GM21447 (cell line): Measurements from ENCODE around the gene FRMD4B.

Experiments used
- ATAC-seq: cut with Tn5 transposase; IDR thresholded peaks from one replicate; pipeline ENCODE4 v1.9.1; 2021; ENCODE audit not compliant: unreplicated experiment

Gene FRMD4B

GRCh38 chr3:69142090-69142489 lies 243.8 kb downstream of the FRMD4B start:
- ATAC-seq: no peak

DNA sequence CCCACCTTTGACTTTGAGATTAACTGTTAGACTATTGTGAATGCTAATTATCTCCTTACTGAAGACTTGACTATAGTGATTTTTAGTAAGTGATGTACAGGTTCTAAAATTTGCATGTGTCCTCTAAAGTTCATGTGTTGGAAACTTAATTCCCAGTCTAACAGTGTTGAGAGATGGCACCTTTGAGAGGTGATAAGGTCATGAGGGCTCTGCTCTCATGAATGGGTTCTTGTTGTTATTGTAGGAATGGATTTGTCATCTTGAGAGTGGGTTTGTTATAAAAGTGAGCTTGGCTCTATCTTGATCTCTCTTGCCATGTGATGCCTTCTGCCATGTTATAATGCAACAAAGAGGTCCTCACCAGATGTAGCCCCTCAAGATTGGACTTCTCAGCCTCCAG lies 244.6 kb downstream of the FRMD4B start:
- no peak for ATAC-seq

DNA sequence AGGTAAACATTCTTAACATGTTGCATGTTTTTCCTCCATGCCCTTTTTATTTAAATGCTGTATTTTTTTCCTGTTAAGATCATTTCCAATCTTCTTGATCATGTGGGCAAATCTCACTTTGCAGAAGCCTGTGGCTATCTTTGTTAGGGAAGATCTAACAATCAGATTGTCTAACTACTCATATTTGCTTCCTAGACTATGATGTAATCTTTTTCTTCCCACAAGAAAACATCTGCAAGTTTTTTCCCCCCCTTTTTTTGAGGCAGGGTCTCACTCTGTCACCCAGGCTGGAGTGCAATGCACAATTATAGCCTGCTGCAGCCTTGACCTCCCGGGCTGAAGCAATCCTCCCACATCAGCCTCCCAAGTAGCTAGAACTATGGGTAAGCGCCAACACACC lies 248.5 kb downstream of the FRMD4B start:
- ATAC-seq: no peak

GRCh38 chr3:69137005-69137404 lies 248.9 kb downstream of the FRMD4B start:
- no peak for ATAC-seq

DNA sequence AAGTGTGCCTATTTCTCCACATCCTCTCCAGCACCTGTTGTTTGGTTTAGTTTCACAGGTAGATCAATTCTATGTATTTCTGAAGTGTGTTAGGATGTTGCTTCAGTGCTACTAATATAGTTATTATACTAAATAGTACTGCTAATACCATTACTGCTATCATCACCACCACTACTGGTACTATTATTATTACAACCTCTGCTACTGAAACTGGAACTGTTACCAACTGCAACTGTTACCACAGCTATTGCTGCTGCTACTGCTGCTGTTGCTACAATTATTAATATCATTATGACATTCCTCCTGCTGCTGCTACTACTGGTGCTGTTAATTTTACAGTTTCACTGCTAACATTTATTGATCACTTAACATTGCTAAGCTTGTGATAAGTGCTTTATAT lies 255.2 kb downstream of the FRMD4B start:
- ATAC-seq: peak; percentile 92

- no peak for ATAC-seq
These were observed 256.4 kb downstream of the FRMD4B start for GRCh38 chr3:69129531-69129930.

- no peak for ATAC-seq
These were observed 257.4 kb downstream of the FRMD4B start for GRCh38 chr3:69128509-69128908.

- ATAC-seq: no peak
These were observed 258.9 kb downstream of the FRMD4B start for GRCh38 chr3:69126999-69127398.

DNA sequence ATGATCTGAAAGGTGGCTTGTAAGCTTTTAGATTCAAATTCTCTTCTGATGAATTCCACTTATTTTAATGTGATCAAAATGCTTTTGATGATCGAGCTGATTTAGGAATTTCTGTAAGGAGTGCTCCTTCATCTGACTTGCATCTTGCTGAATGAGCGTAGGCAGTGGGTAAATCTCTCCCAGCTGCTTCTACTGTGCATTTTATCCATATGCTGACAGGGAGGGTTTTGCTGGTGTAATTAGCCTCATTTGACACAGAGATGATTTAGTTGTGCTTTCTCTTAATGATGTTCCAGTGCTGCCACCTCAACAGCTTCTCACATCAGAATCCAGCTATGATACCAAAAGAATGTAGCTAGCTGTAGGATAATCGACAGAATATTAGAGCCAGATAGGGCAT lies 259.7 kb downstream of the FRMD4B start:
- ATAC-seq: no peak

- no peak for ATAC-seq
These were observed 263.5 kb downstream of the FRMD4B start, which contains the start of gene LMOD3 for GRCh38 chr3:69122403-69122802. TSS of gene LMOD3 (minus strand) at chr3:69122595. CDS start at chr3:69122386, 209 bp downstream.

DNA sequence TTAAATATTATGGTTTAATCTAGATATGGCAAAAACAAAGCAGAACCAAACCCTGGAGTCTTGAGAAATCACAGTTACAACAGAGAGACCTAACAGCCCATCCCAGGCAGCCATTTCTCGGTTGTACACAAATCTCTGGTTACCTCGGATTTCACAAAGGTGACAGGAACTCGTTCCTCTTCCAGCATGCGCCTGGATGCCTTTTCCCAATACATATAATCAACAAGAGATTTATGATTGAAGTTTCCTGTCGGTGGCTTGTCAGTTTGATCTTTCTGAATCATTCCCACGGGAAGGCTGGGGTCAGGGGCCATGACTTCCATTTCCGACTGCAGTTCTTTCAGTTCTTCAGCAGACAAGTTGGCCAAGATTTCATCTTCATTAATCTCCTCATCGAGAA lies 263.9 kb downstream of the FRMD4B start:
- ATAC-seq: no peak

- ATAC-seq: no peak
These were observed 264.4 kb downstream of the FRMD4B start for GRCh38 chr3:69121513-69121912.

DNA sequence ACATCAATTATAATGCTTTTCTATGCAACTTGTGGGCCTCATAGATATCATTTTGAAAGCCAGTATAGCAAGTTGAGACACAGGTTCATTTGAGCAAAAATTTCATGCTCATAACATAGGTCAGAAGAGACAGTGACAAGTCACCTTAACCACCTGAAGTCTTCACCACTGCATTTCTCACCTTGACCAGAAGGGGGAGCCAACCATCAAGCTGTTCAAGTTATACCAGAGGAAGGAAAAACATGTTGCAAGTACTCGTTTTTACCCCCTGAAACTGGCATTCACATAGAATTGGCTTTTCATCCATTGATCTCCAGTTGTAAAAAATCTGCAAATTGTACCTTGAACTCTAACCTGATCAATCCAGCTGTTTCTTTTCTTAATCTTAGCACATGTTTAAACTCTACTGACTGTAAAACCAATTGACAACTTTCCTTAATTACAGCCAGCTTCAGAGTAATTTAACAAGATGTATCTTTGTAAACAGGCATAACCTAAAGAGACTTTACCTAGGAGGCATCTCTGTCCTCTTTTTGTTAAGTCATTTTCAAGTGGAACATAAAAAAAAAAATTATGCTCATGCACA lies 264.9 kb downstream of the FRMD4B start:
- peak; percentile 95 for ATAC-seq
